Measurements from ENCODE around the gene CRYL1. TPM values are rescaled to one million over a fixed set of nuclear protein-coding genes. Genes with fewer than 3 reads are reported as not detected.

The CRYL1 gene
- polyA plus RNA-seq, 1 donor: 26.3 TPM

- DNase-seq (ENCODE audit: low read depth): no peak
Observed at GRCh38 chr13:20528452-20528851, 2.8 kb upstream of the CRYL1 start.

GRCh38 chr13:20526664-20527063 is 1.0 kb upstream of the CRYL1 start:
- no peak for DNase-seq (ENCODE audit: low read depth)

GRCh38 chr13:20525144-20525600 is 485 bp downstream of the CRYL1 start:
- DNase-seq (ENCODE audit: low read depth): no peak

GRCh38 chr13:20521364-20522115 is 4.1 kb downstream of the CRYL1 start:
- DNase-seq (ENCODE audit: low read depth): no peak

- no peak for DNase-seq (ENCODE audit: low read depth)
Observed at GRCh38 chr13:20519875-20520274, 5.8 kb downstream of the CRYL1 start.

- DNase-seq (ENCODE audit: low read depth): no peak
Observed at GRCh38 chr13:20518660-20519100, 7.0 kb downstream of the CRYL1 start.

GRCh38 chr13:20514866-20515265 is 10.8 kb downstream of the CRYL1 start:
- no peak for DNase-seq (ENCODE audit: low read depth)

- DNase-seq (ENCODE audit: low read depth): no peak
Observed at GRCh38 chr13:20513466-20513995, 12.1 kb downstream of the CRYL1 start.

- no peak for DNase-seq (ENCODE audit: low read depth)
Observed at GRCh38 chr13:20512042-20512683, 13.5 kb downstream of the CRYL1 start.

GRCh38 chr13:20506696-20507095 is 19.0 kb downstream of the CRYL1 start:
- no peak for DNase-seq (ENCODE audit: low read depth)

- DNase-seq (ENCODE audit: low read depth): no peak
Observed at GRCh38 chr13:20505405-20506366, 20.0 kb downstream of the CRYL1 start.

GRCh38 chr13:20503088-20504083 is 22.3 kb downstream of the CRYL1 start:
- no peak for DNase-seq (ENCODE audit: low read depth)

GRCh38 chr13:20501592-20501991 is 24.1 kb downstream of the CRYL1 start:
- no peak for DNase-seq (ENCODE audit: low read depth)

GRCh38 chr13:20501120-20501519 is 24.5 kb downstream of the CRYL1 start:
- DNase-seq (ENCODE audit: low read depth): no peak

- no peak for DNase-seq (ENCODE audit: low read depth)
Observed at GRCh38 chr13:20499986-20500385, 25.7 kb downstream of the CRYL1 start.

GRCh38 chr13:20498659-20499058 is 27.0 kb downstream of the CRYL1 start:
- DNase-seq (ENCODE audit: low read depth): no peak

GRCh38 chr13:20498129-20498528 is 27.5 kb downstream of the CRYL1 start:
- no peak for DNase-seq (ENCODE audit: low read depth)

GRCh38 chr13:20497006-20497775 is 28.5 kb downstream of the CRYL1 start:
- no peak for DNase-seq (ENCODE audit: low read depth)

- DNase-seq (ENCODE audit: low read depth): no peak
Observed at GRCh38 chr13:20495087-20496023, 30.3 kb downstream of the CRYL1 start.
